Retina (tissue), 1 donor: ENCODE measurements around the gene ZNF846.
"Not testable (repeated sequence)": the region's sequence is repeated elsewhere in the genome, so short reads cannot be mapped to it uniquely, and the experiment has no call there.

Experiments used
- DNase-seq: peaks from one replicate; pipeline ENCODE4 v3.0.0-alpha.2; 2016

Gene ZNF846

DNA sequence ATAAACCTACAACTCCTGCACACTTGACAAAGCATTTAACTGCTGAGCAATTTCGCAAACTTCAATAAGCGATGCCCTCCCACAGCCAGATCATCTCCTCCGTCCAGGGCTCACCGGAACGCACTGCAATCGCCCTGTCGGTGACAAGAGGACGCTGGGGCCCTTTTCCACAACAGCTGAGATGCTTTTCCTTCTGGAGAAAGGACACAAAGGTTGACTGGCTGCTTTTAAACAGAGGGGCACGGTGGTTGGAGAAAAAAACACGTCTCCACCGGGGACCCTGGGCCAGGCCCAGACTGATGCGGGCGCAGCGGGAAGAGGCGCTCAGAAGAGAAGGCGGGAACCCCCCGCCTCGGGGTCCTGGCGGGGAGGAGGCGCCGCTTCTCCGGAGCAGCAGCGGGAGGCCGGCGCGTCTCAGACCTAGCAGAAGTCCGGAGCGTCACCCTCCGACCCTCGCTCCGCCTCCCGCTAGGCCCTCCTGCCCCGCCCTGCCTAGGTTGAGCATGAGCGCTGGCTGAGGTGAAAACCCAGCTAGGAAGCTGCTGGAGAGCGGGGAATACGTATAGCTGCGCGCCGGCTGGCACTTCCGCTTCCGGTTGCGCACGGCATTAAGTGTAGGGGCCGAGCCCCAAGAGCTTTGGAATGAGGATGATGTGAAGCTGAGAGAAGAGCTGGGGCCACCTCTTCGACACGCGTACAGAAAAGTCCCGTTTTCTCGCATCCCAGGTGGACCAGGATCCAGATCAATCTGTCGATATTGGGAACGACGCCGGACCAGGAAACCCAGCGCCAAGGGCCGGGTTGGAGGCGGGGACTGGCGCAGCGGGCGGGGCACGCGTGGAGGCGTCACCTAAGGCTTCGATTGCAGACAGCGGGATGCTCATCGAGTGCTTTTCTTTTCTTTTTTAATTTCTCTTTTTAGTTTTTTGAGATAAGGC is at the start of gene ZNF846:
ZNF846 (minus strand) TSS at position 564 of the 938 bp plus-strand sequence. CDS start 3,788 bp downstream, outside the sequence.
- DNase-seq = peak; percentile 98

DNA sequence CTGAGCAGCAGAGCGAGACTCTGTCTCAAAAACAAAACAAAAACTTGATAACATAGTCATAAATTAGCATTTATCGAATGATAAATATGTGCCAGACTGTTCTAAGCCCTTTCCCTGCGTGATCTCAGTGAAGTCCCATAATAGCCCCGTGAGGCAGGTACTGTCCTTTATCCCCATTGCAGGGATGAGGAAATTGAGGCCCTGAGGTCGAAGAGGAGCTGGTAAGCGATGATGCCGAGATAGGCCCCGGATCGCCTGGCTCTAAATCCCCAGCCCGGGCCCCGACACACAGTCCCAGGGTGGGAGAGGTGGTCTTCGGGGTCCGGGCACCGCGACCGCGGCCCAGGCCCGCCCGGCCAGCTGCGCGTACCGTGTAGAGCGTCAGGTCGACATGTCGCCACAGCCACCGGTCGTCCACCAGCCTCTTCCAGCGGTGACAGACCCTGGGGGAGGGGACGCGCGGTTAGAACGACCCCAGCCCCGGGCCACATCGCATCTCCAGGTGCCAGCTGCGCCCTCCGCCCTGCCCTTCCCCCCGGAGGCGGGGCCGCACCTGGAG is 49.7 kb upstream of the ZNF846 start:
- no peak for DNase-seq

DNA sequence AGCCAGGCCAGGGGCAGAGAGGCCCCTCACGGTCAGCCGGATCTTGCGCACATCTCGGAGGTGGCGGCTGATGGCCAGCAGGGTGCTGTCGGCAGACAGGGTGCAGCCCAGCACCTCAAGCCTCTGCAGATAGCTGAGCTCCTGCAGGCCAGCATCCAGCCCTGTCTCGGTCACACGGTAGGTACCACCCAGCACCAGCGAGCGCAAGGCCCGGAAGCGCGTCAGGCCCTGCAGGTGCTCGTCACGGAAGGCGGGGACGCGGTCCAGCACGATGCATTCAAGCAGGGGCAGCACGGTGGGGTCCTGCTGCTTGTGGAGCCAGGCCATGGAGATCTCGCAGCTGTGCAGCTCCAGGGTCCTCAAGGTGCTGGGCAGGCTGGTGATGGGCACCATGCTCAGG is 42.6 kb upstream of the ZNF846 start:
- DNase-seq = no peak

DNA sequence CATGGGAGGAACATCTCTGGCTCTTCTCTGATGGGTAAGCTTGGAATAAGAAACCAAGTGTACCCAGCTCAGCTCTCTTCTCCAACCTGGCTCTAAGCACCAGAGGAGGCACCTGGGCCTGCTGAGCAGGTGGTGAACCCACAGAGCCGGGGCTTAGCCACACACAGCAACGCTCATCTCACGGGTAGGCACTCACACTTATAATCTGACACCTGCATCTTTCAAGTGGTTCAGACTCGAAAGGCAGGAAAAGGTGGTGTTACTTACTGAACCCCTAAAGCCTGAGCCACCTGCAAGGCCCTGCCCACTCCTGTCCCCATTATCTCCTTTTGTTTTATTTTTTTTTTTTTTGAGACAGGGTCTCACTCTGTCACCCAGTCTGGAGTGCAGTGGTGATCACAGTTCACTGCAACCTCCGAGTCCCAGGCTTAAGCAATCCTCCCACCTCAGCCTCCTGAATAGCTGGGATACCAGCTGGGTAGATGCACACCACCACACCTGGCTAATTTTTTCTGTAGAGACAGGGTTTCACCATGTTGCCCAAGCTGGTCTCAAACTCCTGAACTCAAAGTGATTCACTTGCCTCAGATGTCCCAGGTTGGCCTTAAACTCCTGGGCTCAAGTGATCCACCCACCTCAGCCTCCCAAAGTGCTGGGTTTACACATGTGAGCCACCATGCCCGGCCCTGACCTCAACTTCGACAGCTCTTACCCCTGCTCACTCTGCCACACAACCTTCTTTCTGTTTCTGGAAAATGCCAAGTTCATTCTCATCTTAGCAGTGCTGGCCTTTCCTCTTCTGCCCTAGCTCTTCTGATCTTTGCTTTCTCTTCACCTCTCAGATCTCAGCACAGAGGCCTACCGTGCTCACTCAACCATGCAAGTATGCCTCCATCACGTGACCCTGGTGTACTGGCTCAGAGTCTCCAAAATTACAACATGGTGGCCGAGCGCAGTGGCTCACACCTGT is 40.6 kb upstream of the ZNF846 start:
- no peak for DNase-seq

DNA sequence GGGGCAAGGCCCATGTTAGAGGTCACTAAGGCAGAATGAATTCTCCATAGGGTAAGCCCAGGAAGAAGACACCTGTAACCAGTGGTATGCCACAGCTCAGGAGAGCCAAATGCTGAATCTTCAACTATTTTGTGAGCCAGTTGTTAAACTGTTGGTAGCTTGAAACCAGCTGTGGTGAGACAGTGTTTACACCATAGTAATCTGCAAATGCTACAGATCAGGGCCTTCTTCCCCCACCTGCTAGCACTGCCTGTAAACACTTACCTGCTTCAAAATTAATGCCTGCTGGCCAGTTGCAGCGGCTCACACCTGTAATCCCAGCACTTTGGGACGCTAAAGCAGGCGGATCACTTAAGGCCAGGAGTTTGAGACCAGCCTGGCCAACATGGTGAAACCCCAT is 38.3 kb upstream of the ZNF846 start:
- DNase-seq = no peak

DNA sequence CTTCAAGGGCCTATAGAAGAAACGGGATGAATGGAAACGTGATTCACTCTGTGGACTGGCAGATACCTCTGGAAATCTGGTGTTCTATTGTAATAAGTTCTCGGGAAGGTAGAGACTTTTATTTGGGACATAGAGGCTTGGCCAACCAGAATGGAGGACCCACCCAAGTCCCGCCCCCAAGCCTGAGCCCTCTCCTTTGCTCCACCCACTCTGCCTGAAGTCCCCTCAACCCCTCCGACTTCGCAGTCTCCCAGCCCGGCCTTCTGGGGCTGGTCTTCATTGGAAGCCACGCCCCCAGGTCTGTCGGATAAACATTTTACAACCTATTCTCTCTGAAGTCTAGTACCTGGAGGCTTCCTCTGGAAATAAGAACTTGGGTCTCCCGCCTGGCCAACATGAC is 33.4 kb upstream of the ZNF846 start:
- no peak for DNase-seq

DNA sequence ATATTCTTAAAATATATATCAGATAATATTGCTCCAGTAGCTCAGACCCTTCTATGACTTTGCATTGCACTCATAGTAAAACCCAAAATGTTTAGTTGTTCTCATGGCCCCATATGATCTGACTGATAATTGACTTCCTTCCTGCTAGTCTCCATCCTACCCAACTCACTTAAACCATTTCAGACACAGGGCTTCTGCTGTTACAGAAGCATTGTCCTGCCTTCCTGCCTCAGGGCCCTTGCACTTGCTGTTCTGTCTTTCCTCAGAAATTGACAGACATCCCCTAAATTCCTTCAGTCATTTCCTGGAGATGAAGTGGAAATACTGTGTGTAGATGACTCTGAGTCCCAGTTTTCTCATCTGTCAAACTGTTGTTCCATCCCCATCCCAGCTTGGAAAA is 30.6 kb upstream of the ZNF846 start:
- DNase-seq = no peak

DNA sequence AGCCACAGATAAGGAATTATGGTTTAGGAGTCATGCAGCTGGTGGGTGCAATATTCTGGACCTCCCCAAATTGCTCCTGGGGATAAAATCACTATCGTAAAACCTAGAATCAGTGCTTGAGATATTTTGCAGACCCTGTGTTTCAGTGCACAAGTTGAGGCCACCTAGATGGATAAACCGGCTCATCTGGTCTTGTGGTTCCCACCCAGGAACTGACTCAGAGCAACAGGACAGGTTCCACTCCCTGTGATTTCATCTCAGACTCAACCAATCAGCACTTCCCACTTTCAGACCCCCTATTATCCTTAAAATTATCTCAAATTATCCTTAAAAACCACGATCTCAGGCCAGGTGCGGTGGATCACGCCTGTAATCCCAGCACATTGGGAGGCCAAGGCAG is 29.3 kb upstream of the ZNF846 start:
- DNase-seq = no peak

DNA sequence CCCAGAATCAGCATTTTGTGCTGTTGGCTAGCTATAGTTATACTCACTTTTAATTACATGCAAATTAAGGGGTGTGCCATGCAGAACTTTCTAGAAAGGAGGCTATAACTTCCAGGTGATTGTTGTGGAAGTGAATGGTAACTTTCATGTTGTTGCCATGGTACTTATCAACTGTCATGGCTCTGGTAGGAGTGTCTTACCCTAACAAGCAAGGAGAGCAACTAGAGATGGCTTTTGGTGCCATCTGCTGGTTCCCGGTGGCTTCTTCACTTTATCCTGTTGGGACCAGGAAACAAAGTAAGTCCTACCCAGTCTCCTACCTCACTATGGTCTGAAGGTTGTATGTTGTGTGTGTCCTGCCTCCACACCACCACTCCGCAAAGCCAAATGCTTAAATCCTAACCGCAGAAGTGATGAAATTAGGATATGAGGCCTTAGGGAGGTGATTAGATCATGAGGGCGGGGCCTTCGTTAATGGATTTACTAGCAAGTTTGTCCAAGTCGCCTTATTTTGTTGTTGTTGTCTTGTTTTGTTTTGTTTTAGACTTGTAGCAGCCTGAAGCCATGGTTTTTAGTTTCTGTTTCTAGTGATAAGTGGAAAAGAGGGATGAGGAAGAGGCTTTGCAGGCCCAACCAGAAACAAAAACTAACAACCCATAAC is 27.7 kb upstream of the ZNF846 start:
- peak; percentile 84 for DNase-seq

DNA sequence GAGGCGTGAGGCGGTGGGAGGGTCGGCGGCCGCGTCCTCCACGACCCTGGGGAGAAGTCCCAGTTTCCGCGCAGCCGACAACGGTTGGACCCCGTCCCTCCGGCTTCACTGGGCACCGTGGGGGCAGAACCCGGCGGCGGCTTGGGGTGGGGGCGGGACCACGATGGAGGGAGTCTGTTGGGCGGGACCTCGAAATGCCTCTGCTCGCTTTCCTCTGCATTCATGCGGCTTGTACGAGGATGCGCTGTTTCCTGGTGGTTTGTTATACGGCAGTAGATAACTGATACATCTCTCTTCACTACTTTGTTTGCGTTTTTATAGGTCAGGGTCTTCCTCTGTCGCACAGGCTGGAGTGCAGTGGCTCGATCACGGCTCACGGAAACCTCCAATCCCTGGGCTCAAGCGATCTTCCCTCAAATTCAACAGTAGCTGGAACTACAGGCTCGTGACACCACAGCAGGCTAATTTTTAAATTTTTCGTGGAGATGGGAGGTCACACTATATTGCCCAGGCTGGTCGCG is 24.6 kb upstream of the ZNF846 start:
- no peak for DNase-seq

DNA sequence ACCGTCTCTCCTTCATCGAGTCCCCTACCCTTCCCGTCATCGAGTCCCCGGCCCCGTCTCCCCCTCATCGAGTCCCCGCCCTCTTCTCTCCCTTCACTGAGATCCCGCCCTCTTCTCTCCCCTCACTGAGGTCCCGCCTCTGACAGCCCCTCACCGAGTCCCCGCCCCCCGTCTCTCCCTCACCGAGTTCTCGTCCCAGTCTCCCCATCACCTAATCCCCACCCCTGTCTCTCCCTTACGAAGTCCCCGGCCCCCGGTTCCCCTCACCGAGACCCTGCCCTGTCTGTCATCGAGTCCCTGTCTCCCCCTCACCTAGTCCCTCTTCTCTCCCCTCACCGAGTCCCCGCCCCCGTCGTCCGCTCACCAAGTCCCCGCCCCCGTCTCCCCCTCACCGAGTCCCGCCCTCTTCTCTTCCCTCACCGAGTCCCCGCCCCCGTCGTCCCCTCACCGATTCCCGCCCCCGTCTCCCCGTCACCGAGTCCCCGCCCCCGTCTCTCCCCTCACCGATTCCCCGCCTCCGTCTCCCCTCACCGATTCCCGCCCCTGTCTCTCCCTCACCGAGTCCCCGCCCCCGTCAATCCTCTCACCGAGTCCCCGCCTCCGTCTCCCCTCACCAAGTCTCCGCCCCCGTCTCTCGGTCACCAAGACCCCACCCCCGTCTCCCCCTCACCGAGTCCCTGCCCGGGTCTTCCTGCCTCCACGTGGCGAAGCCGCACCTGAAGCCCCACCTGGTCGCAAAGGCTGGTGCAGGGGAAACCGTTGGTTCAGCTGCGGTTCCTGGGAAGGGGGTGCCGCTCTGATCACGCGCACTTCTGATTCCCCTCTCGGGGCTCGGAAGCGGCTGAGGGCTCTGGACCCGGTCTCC is 23.9 kb upstream of the ZNF846 start:
- peak; percentile 87 for DNase-seq

DNA sequence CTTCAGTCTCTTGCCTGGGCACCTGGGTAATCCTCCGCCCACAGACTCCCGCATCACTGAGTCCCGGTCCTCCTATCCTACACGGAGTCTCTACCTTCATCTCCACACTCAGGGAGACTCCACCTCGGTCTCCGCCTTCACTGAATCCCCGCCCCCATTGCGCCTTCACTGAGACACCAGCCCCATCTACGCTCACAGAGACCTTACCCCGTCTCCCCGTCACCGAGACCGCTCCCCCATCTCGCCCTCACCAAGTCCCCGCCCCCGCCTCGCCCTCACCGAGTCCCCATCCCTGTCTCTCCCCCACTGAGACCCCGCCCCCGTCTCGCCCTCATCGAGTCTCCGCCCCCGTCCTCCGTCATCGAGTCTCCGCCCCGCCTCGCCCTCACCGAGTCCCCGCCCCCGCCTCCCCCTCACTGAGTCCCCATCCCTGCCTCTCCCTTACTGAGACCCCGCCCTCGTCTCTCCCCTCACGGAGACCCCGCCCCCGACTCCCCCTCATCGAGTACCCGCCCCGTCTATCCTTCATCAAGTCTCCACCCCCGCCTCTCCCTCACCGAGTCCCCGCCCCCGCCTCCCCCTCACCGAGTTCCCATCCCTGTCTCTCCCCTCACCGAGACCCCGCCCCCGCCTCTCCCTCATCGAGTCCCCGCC is 23.1 kb upstream of the ZNF846 start:
- peak; percentile 63 for DNase-seq

DNA sequence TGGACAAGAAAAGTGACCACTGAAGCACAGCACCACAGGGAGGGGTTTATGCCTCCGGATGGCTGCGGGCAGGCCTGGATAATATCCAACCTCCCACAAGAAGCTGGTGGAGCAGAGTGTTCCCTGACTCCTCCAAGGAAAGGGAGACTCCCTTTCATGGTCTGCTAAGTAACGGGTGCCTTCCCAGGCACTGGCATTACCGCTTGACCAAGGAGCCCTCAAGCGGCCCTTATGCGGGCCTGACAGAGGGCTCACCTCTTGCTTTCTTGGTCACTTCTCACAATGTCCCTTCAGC is 22.5 kb upstream of the ZNF846 start:
- not testable (repeated sequence) for DNase-seq

DNA sequence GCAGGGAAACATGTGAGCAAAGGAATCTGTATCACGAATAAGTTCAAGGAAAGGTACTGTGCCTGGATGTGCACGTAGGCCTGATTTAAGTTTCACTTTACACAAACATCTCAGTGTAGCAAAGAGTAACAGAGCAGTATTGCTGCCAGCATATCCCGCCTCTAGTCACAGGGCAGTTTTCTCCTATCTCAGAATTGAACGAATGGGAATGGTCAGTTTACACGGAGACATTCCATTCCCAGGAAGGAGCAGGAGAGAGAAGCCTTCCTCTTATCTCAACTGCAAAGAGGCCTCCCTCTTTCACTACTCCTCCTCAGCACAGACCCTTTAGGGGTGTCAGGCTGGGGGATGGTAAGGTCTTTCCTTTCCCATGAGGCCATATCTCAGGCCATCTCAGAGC is 21.0 kb upstream of the ZNF846 start:
- not testable (repeated sequence) for DNase-seq

DNA sequence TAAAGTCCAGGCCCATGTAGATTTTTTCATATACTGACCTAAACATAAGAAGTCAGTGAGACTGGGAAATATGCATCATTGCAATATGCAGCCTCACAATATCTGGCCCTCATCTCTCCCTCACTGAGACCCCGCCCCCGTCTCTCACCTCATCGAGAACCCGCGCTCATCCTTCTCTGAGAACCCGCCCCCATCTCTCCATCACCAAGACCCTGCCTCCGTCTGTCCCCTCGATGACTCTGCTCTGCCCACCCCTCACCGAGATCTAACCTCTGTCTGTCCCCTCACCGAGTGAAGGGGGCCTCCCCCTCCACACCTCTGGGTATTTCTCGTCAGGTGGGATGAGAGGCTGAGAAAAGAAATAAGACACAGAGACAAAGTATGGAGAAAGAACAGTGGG is 20.5 kb upstream of the ZNF846 start:
- DNase-seq = no peak

DNA sequence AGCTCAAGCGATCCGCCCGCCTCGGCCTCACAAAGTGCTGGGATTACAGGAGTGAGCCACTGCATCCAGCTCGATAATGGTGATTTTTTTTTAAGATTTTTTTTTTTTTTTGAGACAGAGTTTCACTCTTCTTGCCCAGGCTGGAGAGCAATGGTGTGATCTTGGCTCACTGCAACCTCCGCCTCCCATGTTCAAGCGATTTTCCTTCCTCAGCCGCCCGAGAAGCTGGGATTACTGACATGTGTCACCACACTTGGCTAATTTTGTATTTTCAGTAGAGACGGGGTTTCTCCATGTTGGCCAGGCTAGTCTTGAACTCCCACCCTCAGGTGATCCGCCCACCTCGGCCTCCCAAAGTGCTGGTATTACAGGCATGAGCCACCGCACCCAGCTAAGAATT is 20.1 kb upstream of the ZNF846 start:
- not testable (repeated sequence) for DNase-seq

DNA sequence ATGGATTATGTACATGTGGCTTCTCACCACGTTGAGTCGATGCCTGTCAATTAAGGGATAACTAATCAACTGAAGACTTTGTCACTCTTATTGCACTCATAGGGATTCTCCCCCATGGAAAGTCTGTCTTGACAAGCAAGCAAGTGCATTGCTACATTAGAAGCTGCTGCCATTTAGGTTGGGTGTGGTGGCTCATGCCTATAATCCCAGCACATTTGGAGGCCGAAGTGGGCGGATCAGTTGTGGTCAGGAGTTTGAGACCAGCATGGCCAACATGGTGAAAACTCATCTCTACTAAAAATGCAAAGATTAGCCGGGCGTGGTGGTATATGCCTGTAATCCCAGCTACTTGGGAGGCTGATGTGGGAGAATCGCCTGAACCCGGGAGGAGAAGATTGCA is 18.3 kb upstream of the ZNF846 start:
- DNase-seq = no peak

DNA sequence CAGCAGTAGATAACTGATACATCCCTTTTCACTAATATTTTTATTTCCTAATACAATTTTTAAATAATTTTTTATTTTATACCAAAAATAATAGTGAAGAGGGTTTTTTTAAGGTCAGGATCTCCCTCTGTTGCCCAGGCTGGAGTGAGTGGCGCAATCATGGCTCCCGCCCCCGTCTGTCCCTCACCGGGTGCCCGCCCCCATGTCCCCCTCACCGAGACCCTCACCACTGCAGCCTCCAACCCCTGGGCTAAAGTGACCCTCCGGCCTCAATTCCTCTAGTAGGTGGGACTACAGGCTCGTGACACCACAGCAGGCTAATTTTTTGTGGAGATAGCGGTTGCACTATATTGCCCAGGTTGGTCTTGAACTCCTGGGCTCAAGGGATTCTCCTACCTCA is 17.8 kb upstream of the ZNF846 start:
- no peak for DNase-seq

DNA sequence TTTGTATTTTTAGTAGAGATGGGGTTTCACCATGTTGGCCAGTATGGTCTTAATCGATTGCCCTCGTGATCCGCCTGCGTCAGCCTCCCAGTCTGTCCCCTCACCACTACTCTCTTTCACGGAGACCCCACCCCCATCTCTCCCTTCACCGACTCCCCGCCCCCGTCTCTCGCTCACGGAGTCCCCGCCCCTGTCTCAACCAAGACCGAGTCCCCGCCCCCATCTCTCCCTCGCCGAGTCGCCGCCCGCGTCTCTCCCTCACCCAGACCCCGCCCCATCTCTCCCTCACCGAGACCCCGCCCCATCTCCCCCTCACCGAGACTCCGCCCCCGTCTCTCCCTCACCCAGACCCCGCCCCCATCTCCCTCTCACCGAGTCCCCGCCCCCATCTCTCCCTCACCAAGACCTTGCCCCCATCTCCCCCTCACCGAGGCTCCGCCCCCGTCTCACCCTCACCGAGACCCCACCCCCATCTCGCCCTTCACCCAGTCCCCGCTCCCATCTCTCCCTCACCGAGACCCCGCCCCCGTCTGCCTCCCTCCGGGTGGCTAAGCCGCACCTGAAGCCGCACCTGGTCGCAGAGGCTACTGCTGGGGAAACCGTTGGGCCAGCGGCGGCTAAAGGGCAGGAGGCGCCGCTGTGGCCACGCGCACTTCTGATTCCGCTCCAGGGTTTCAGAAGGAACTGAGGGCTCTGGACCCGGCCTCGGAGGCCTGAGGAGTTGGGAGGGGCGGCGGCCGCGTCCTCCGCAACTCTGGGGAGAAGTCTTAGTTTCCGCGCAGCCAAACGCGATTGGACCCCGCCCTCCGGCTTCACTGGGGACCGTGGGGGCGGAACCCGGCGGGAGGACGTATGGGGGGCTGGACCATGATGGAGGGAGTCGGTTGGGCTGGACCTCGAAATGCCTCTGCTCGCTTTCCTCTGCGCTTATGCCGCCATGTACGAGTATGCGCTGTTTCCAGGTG is 17.1 kb upstream of the ZNF846 start:
- DNase-seq = peak; percentile 97

DNA sequence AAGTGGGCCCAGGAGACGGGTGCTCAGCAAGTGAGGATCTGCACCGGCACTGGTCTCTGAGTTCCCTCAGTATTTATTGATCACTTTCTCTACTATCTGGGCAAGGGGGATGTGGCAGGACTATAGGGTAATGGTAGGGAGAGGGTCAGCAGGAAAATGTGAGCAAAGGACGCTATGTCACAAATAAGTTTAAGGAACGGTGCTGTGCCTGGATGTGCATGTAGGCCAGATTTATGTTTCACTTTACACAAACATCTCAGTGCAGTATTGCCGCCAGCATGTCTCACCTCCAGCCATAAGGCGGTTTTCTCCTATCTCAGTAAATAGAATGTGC is 15.6 kb upstream of the ZNF846 start:
- not testable (repeated sequence) for DNase-seq
